A549 (cell line): ENCODE results near the gene TBC1D14. TPM values are rescaled to one million over a fixed set of nuclear protein-coding genes. Genes with fewer than 3 reads are reported as not detected.

Experiments used
- ATAC-seq, 2 experiments: fragments of 200-7000 bp in 1 of 2; fragments of >200 bp in 1 of 2; cut with Nextera tagmentation in 1 of 2; cut with Tn5 transposase in 1 of 2; 3 replicates each; pipeline versions ENCODE4 v1.8.0 to v1.9.1; 2018 to 2020; ENCODE audit warnings: mild to moderate bottlenecking in 1 of 2, moderate library complexity in 1 of 2
- CTCF ChIA-PET: fragments of 300-600 bp; sonication (Branson Sonifier 250); formaldehyde crosslinking; extraction: SDS; loops from one replicate; lab custom pipeline; 2021; ENCODE audit warnings: antibody characterized with exemption, inconsistent platforms; lab: Yijun Ruan, JAX
- POLR2A ChIA-PET: fragments of 350-600 bp; formaldehyde crosslinking; extraction: SDS; loops from one replicate; lab custom pipeline; 2021; ENCODE audit warnings: antibody characterized with exemption, inconsistent platforms; lab: Yijun Ruan, JAX
- DNase-seq, 2 experiments: peaks; one replicate each; pipeline versions ENCODE4 v3.0.0 to v3.0.0-alpha.2; 2011 to 2016; ENCODE audit warnings: low read depth in 1 of 2, low spot score in 1 of 2
- FAIRE-seq: peaks from 2 replicates; lab custom pipeline; 2011; peaks lifted over from hg19 to GRCh38; lab: Jason Lieb, UNC
- H3K27ac ChIP-seq, 2 experiments: fragments of >200 bp; sonication (Bioruptor Twin); formaldehyde crosslinking; 3 replicates each; pipeline ENCODE4 v1.5.1; 2016 to 2017
- H3K4me1 ChIP-seq: fragments of >200 bp; sonication (Bioruptor Twin); formaldehyde crosslinking; 3 replicates; pipeline ENCODE4 v1.6.1; 2016
- H3K4me2 ChIP-seq: fragments of >200 bp; sonication (Bioruptor Twin); formaldehyde crosslinking; 3 replicates; pipeline ENCODE4 v1.6.1; 2016
- H3K4me3 ChIP-seq: fragments of >200 bp; sonication (Bioruptor Twin); formaldehyde crosslinking; 3 replicates; pipeline ENCODE4 v1.5.1; 2016
- H3K9me3 ChIP-seq: fragments of >200 bp; sonication (Bioruptor Twin); formaldehyde crosslinking; 3 replicates; pipeline ENCODE4 v1.6.1; 2016
- BHLHE40 ChIP-seq: IDR thresholded peaks from 2 replicates; pipeline ENCODE4 v1.6.1; 2012; ENCODE audit warnings: low read depth, low read length, inconsistent platforms
- CHD4 ChIP-seq: fragments of 200-600 bp; sonication (generic); IDR thresholded peaks from 2 replicates; pipeline ENCODE4 v1.6.1; 2016; ENCODE audit warnings: antibody characterized with exemption, mild to moderate bottlenecking, borderline replicate concordance
- ESRRA ChIP-seq: fragments of 150-350 bp; IDR thresholded peaks from 2 replicates; pipeline ENCODE4 v1.6.1; 2014; ENCODE audit warnings: mild to moderate bottlenecking, low read length, borderline replicate concordance
- FOSB ChIP-seq: fragments of 250-450 bp; sonication (Bioruptor Pico); IDR thresholded peaks from 2 replicates; pipeline ENCODE4 v1.5.0; 2020; ENCODE audit warnings: mild to moderate bottlenecking, moderate library complexity
- FOXS1 ChIP-seq: fragments of 250-450 bp; sonication (Bioruptor Pico); IDR thresholded peaks from 2 replicates; pipeline ENCODE4 v1.5.0; 2020; ENCODE audit warnings: mild to moderate bottlenecking, moderate library complexity
- GATA3 ChIP-seq: IDR thresholded peaks from 2 replicates; pipeline ENCODE4 v1.6.1; 2012; ENCODE audit warnings: borderline replicate concordance
- JUN ChIP-seq, 2 experiments: fragments of >200 bp; sonication (Bioruptor Twin); formaldehyde crosslinking; IDR thresholded peaks; 2 replicates in 1 of 2; 3 replicates in 1 of 2; pipeline ENCODE4 v1.6.1; 2016 to 2017
- KDM1A ChIP-seq: fragments of 200-600 bp; sonication (generic); IDR thresholded peaks from 2 replicates; pipeline ENCODE4 v1.6.1; 2016; ENCODE audit warnings: low read depth, mild to moderate bottlenecking
- NR3C1 ChIP-seq: fragments of >200 bp; sonication (Bioruptor Twin); formaldehyde crosslinking; IDR thresholded peaks from 3 replicates; pipeline ENCODE4 v1.6.1; 2017
- RARB ChIP-seq: fragments of 250-450 bp; sonication (Bioruptor Pico); IDR thresholded peaks from 2 replicates; pipeline ENCODE4 v1.8.0; 2021; ENCODE audit warnings: mild to moderate bottlenecking, moderate library complexity
- RCOR1 ChIP-seq: fragments of 150-350 bp; IDR thresholded peaks from 2 replicates; pipeline ENCODE4 v1.6.1; 2014; ENCODE audit warnings: antibody characterized with exemption, low read length, low read depth
- RFX5 ChIP-seq: fragments of 450-650 bp; IDR thresholded peaks from 2 replicates; pipeline ENCODE4 v1.7.1; 2014; ENCODE audit warnings: antibody characterized with exemption, mild to moderate bottlenecking, moderate library complexity
- RNF2 ChIP-seq: fragments of 200-600 bp; sonication (generic); IDR thresholded peaks from 2 replicates; pipeline ENCODE4 v1.6.1; 2016; ENCODE audit warnings: low read depth, mild to moderate bottlenecking, antibody characterized with exemption, moderate library complexity, borderline replicate concordance
- ZC3H11A ChIP-seq: fragments of 450-650 bp; IDR thresholded peaks from 2 replicates; pipeline ENCODE4 v1.6.1; 2014; ENCODE audit warnings: antibody characterized with exemption, mild to moderate bottlenecking
- ZSCAN20 ChIP-seq: fragments of 250-450 bp; sonication (Bioruptor Pico); IDR thresholded peaks from 2 replicates; pipeline ENCODE4 v1.8.0; 2022; ENCODE audit warnings: mild to moderate bottlenecking, moderate library complexity
- WGBS: methylation state at CpG from one replicate; pipeline ENCODE4 v1.1.6; 2017; ENCODE audit errors: missing lambda C conversion rate; 5-methylcytosine and 5-hydroxymethylcytosine counted together
- polyA plus RNA-seq, 4 experiments: library from polyadenylated mRNA; depleted of rRNA in 3 of 4; stranded (reverse); fragments of >200 nt; fragmentation: RNase III in 1 of 4; extraction: RNeasy Plus Mini Kit Qiagen cat#74134 plus additional on column Dnase treatment in 1 of 4; gene quantifications; 2 replicates in 3 of 4; 3 replicates in 1 of 4; pipeline ENCODE4 v1.2.3, GENCODE V29; 2011 to 2017
- TF ChIP-seq, protein P1 (sequence below): fragments of >200 bp; sonication (Bioruptor Twin); formaldehyde crosslinking; IDR thresholded peaks from 3 replicates; pipeline ENCODE4 v1.6.1; 2016
- TF ChIP-seq, protein P2 (sequence below): fragments of 250-450 bp; sonication (Bioruptor Pico); IDR thresholded peaks from 2 replicates; pipeline ENCODE4 v1.5.0; 2020; ENCODE audit warnings: low read depth, mild to moderate bottlenecking, moderate library complexity
- TF ChIP-seq, protein P3 (sequence below): fragments of >200 bp; sonication (Bioruptor Twin); formaldehyde crosslinking; IDR thresholded peaks from 3 replicates; pipeline ENCODE4 v1.5.1; 2016

TBC1D14 gene
- polyA plus RNA-seq, 2 of the 4 experiments (the other 2 are of a cell fraction), result 30.2 to 39.0 TPM

DNA sequence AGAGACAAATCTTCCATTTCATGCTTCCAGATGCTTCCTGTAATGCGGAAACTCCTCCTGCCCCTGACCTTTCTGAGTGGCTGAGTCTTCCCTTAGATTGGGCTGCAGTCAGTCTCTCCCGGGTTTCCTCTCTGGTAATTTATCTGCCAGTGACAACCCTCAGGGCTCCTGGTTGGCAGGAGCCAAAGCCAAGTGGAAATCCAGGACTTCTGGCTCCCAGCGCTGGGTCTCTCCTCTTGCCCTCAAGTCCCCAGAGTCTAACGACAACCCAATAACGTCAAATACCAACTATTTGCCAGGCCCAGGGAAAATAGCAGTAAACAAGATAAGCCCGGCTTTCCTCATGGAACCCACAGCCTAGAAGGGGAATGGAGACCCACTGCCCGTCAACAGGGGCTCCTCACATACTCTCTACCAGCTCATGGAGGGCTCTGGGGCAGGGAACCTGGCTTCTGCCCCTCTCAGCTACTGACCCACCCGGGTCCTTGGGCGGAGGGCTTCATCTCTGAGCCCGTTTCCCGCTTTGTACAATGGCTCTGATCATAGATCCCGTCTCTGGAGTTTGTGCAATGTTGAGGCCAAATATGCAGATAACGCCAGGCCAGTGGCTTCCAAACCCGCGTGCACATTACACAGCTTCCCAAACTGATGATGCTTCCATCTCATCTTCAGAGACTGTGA lies 1.1 kb upstream of the TBC1D14 start:
- H3K9me3 ChIP-seq, result no peaks in the 10 kb centered on the region
- H3K4me3 ChIP-seq, result peak overlapping the region; percentile 95
- H3K4me1 ChIP-seq, result peaks cover 27% of the 10 kb centered on the region
- ATAC-seq (peak in 1 of 2 experiments; percentile 8; a peak in 3 of 6 replicates), FAIRE-seq (no peak), DNase-seq (no peak)
- H3K4me2 ChIP-seq, result peak overlapping the region; percentile 92
- TF ChIP-seq JUN (IDR thresholded peaks at IDR 0.05) (no peak), NR3C1 (no peak), BHLHE40 (no peak), RARB (no peak), KDM1A (no peak), ZSCAN20 (CRISPR knock-in tag) (no peak), ZC3H11A (no peak), RFX5 (no peak), FOXS1 (CRISPR knock-in tag) (no peak), RCOR1 (no peak), FOSB (CRISPR knock-in tag) (no peak), GATA3 (no peak), ESRRA (no peak), RNF2 (no peak)
- TF ChIP-seq, protein P1, sequence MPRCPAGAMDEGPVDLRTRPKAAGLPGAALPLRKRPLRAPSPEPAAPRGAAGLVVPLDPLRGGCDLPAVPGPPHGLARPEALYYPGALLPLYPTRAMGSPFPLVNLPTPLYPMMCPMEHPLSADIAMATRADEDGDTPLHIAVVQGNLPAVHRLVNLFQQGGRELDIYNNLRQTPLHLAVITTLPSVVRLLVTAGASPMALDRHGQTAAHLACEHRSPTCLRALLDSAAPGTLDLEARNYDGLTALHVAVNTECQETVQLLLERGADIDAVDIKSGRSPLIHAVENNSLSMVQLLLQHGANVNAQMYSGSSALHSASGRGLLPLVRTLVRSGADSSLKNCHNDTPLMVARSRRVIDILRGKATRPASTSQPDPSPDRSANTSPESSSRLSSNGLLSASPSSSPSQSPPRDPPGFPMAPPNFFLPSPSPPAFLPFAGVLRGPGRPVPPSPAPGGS, result no peak
- TF ChIP-seq, protein P2, sequence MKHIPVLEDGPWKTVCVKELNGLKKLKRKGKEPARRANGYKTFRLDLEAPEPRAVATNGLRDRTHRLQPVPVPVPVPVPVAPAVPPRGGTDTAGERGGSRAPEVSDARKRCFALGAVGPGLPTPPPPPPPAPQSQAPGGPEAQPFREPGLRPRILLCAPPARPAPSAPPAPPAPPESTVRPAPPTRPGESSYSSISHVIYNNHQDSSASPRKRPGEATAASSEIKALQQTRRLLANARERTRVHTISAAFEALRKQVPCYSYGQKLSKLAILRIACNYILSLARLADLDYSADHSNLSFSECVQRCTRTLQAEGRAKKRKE (CRISPR knock-in tag), result no peak
- WGBS, result 46% methylated on average over 15 of the region's 15 CpGs
- peak overlapping the region; percentile 98 to 99 for H3K27ac ChIP-seq
- CTCF ChIA-PET, result interaction anchor here (0.6 to 2.9 kb wide), 19 partner anchors 8 to 189 kb away, joined by 3 to 10 read pairs (median 5); partner anchors contain the start of gene TADA2B
- POLR2A ChIA-PET, result interaction anchor here (0.5 to 1.8 kb wide), 11 partner anchors 9 to 282 kb away, joined by 3 to 10 read pairs (median 4); partner anchors contain the start of genes GRPEL1 and TADA2B

DNA sequence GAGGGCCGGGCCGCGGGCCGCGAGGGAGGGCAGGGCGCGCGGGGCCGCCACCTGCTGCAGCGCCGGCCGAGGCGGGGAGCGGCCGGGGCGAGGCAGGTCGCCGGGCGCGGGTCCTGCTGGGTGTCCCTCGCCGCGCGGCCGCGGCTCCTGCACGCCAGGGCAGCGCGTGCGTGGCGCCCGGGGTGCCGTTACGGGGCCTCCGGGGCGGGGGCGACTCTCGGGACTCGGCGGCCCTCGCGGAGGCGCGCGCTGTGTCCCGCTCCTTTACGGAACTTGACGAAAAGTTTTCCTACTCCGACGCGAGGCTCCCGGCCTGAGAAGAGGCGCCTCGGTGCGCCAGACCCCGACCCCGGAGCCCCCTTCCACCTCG lies 329 bp downstream of the TBC1D14 start:
- TF ChIP-seq, protein P3, sequence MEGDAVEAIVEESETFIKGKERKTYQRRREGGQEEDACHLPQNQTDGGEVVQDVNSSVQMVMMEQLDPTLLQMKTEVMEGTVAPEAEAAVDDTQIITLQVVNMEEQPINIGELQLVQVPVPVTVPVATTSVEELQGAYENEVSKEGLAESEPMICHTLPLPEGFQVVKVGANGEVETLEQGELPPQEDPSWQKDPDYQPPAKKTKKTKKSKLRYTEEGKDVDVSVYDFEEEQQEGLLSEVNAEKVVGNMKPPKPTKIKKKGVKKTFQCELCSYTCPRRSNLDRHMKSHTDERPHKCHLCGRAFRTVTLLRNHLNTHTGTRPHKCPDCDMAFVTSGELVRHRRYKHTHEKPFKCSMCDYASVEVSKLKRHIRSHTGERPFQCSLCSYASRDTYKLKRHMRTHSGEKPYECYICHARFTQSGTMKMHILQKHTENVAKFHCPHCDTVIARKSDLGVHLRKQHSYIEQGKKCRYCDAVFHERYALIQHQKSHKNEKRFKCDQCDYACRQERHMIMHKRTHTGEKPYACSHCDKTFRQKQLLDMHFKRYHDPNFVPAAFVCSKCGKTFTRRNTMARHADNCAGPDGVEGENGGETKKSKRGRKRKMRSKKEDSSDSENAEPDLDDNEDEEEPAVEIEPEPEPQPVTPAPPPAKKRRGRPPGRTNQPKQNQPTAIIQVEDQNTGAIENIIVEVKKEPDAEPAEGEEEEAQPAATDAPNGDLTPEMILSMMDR, result no peak
- TF ChIP-seq CHD4, result no peak
- no peak for TF ChIP-seq RNF2
- Histone ChIP-seq H3K9me3 (no peaks in the 10 kb centered on the region), H3K4me3 (peak overlapping the region; percentile 95), H3K4me1 (peaks cover 27% of the 10 kb centered on the region), H3K4me2 (peak overlapping the region; percentile 96), H3K27ac (peak overlapping the region; percentile 98 to 99)
- CTCF ChIA-PET, result interaction anchor here (0.6 to 2.9 kb wide), 5 partner anchors 11 to 137 kb away, joined by 3 to 10 read pairs (median 5); no protein-coding TSS in a partner anchor
- peak in 1 of 2 experiments; percentile 18 for DNase-seq
- POLR2A ChIA-PET, result interaction anchor here (0.7 to 1.8 kb wide), 8 partner anchors 16 to 158 kb away, joined by 3 to 10 read pairs (median 4); partner anchors contain the start of gene GRPEL1
- WGBS, result no CpG with 5 or more reads among the region's 58 CpGs
- peak; percentile 5 to 66; a peak in 4 of 6 replicates for ATAC-seq
- no peak for FAIRE-seq
